Spleen (tissue), 11 donors: Measurements from ENCODE around the gene TMEM106C. TPM values are rescaled to one million over a fixed set of nuclear protein-coding genes. Genes with fewer than 3 reads are reported as not detected.
A peak's percentile ranks its signal among the peaks of the same experiment; 100 is the strongest.

ENCODE experiments used
- DNase-seq: peaks from one replicate; pipeline ENCODE4 v3.0.0-alpha.2; 2020
- H3K27ac ChIP-seq, 8 donors: fragments of 200-600 bp; sonication (generic) in 7 of 8; 1 replicate in 4 of 8; 2 replicates in 4 of 8; pipeline versions ENCODE4 v1.5.0 to v1.8.0; 2016 to 2021; ENCODE audit warnings: inconsistent platforms in 4 of 8, mild to moderate bottlenecking in 4 of 8, moderate library complexity in 1 of 8
- H3K27me3 ChIP-seq, 7 donors: fragments of 200-600 bp; sonication (generic) in 6 of 7; replicated peaks in 1 of 7; 1 replicate in 4 of 7; 2 replicates in 3 of 7; pipeline versions ENCODE4 v1.5.0 to v1.8.0; 2016 to 2021; ENCODE audit warnings: inconsistent platforms in 3 of 7, mild to moderate bottlenecking in 1 of 7
- H3K36me3 ChIP-seq, 6 donors: fragments of 200-600 bp; sonication (generic) in 5 of 6; 1 replicate in 4 of 6; 2 replicates in 2 of 6; pipeline versions ENCODE4 v1.5.0 to v1.8.0; 2016 to 2021; ENCODE audit warnings: inconsistent platforms in 2 of 6
- H3K4me1 ChIP-seq, 6 donors: fragments of 200-600 bp; sonication (generic) in 5 of 6; 1 replicate in 3 of 6; 2 replicates in 3 of 6; pipeline versions ENCODE4 v1.5.0 to v1.8.0; 2016 to 2021; ENCODE audit warnings: inconsistent platforms in 3 of 6
- H3K4me3 ChIP-seq, 8 donors: fragments of 200-600 bp; sonication (generic) in 7 of 8; 1 replicate in 4 of 8; 2 replicates in 4 of 8; pipeline versions ENCODE4 v1.5.0 to v1.8.0; 2016 to 2021; ENCODE audit warnings: inconsistent platforms in 4 of 8, mild to moderate bottlenecking in 4 of 8, moderate library complexity in 2 of 8
- H3K9me3 ChIP-seq, 8 donors: fragments of 200-600 bp; sonication (generic) in 7 of 8; 1 replicate in 4 of 8; 2 replicates in 4 of 8; pipeline versions ENCODE4 v1.5.0 to v1.8.0; 2016 to 2021; ENCODE audit warnings: inconsistent platforms in 4 of 8
- POLR2A ChIP-seq, 3 donors: fragments of 450-650 bp; IDR thresholded peaks; one replicate each; pipeline ENCODE4 v1.5.1; 2017; ENCODE audit warnings: antibody characterized with exemption in 3 of 3, mild to moderate bottlenecking in 1 of 3
- POLR2AphosphoS5 ChIP-seq, 3 donors: sonication (generic); formaldehyde crosslinking; IDR thresholded peaks; one replicate each; pipeline ENCODE4 v1.5.1; 2017; ENCODE audit warnings: antibody characterized with exemption in 3 of 3
- WGBS, 5 donors: extraction: QIAGEN DNeasy Blood & Tissue Kit in 3 of 5; methylation state at CpG; one replicate each; pipeline versions ENCODE4 v1.1.5 to v1.1.7; 2013 to 2018; 5-methylcytosine and 5-hydroxymethylcytosine counted together
- intact Hi-C: fragments of 100-400 bp; cut with DNase I; formaldehyde crosslinking; loops from one replicate; pipeline ENCODE4 v1.15.0; 2023; ENCODE audit warnings: low total_unique reads
- polyA plus RNA-seq, 3 donors: library from polyadenylated mRNA; stranded (reverse); fragments of 200-250 nt; gene quantifications; one replicate each; pipeline ENCODE4 v1.2.1, GENCODE V29; 2013
- total RNA-seq, 7 donors: library from RNA; depleted of rRNA in 3 of 7; stranded (reverse); fragments of >200 nt in 3 of 7; fragmentation: NEBNext Ultra II Directional in 4 of 7; extraction: Animal tissue kit (Norgen Biotek cat#: 25700) in 4 of 7; gene quantifications; one replicate each; pipeline versions ENCODE4 v1.1.0 to v1.2.1, GENCODE V29; 2016 to 2021
- TF ChIP-seq, protein P1 (sequence below), 11 experiments: fragments of 200-600 bp in 7 of 11; fragments of 450-650 bp in 4 of 11; sonication (generic) in 4 of 11; IDR thresholded peaks in 8 of 11; conservative IDR thresholded peaks in 3 of 11; 1 replicate in 7 of 11; 2 replicates in 4 of 11; pipeline versions ENCODE4 v1.4.0 to v1.8.0; 2016 to 2021; ENCODE audit warnings: antibody characterized with exemption in 11 of 11, inconsistent platforms in 4 of 11, mild to moderate bottlenecking in 1 of 11
- donor health status: healthy with polysubstance abuse.
- donor health status: DM: no; HTN: no; CAD: no; lungs with moderate emphysema.
- donor health status: DM: no; HTN: no; CAD: no.
- donor health status: Bipolar disorder and iron deficiency.
- donor health status: healthy.
- donor health status: DM: no; HTN: no; CAD: no.
- donor health status: DM: yes; HTN: yes; CAD: no.

TMEM106C gene
- total and polyA plus RNA-seq, 10 donors: 30.1 to 124 (median 64.6) TPM

DNA sequence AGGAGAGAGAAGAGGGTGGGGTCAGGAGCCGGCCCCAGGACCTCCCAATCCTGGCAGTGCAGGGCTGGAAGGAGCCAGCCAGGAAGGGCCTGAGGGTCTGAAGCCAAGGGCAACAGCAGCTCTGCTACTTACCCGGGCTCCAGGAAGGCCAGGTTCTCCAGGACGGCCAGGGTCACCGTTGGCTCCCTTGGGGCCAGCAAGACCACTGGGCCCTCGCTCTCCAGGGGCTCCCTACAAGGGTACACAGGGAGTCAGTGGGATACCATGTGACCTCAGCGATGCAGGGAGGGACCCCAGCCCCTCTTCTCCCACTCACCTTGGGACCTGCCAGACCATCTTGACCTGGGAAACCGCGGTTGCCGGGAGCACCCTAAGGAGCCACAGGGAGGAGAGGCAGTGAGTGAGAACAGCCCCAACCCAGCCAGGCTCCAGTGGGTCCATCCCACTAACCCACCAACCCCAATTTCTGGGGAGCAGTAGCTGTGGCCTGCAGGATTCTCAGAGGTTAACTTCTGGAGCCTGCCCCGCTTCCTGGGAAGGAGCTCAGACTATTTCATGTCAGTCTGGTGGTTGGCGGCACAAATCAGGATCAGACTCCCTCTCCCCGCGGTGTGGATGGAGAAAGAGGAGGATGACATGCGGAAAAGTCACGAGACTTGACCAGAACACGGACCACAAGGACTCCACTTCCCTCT, 22.3 kb downstream of the TMEM106C start:
- WGBS, 5 donors: 76 to 91% (median 83%) methylated on average over 8 to 16 of the region's 16 CpGs
- TF ChIP-seq POLR2AphosphoS5 (IDR thresholded peaks at IDR 0.05) (no peak), POLR2A (IDR thresholded peaks at IDR 0.05) (no peak)
- TF ChIP-seq, protein P1, sequence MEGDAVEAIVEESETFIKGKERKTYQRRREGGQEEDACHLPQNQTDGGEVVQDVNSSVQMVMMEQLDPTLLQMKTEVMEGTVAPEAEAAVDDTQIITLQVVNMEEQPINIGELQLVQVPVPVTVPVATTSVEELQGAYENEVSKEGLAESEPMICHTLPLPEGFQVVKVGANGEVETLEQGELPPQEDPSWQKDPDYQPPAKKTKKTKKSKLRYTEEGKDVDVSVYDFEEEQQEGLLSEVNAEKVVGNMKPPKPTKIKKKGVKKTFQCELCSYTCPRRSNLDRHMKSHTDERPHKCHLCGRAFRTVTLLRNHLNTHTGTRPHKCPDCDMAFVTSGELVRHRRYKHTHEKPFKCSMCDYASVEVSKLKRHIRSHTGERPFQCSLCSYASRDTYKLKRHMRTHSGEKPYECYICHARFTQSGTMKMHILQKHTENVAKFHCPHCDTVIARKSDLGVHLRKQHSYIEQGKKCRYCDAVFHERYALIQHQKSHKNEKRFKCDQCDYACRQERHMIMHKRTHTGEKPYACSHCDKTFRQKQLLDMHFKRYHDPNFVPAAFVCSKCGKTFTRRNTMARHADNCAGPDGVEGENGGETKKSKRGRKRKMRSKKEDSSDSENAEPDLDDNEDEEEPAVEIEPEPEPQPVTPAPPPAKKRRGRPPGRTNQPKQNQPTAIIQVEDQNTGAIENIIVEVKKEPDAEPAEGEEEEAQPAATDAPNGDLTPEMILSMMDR (IDR thresholded peaks at IDR 0.05 in 8 of 11, conservative IDR thresholded peaks at IDR 0.05 in 3 of 11): no peak

DNA sequence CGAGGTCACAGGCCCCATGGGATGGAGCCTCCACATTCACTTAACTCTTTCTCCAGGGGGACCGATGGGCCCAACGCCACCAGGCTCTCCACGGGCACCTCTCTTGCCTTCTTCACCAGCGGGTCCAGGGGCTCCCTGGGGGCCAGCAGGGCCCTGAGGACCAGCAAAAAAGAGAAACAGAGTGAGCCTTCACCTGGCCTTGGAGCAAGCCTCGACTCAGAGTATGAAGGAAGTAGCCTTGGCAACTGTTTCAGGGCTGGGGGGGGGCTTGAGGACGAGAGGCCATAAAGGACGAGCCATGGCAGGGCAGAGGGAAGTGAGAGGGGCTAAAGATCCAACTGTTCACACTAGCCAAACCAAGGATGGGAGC, 22.9 kb downstream of the TMEM106C start:
- WGBS, 5 donors: 70 to 77% (median 73%) methylated on average over 8 of the region's 8 CpGs
- no peak for DNase-seq
- Histone ChIP-seq H3K27me3 (no peaks in the 10 kb centered on the region), H3K4me1 (peaks cover 6 to 24% (median 18%) of the 10 kb centered on the region in 6 donors), H3K9me3 (no peaks in the 10 kb centered on the region), H3K4me3 (no peak overlapping the region), H3K36me3 (no peaks in the 10 kb centered on the region), H3K27ac (no peak overlapping the region)
- TF ChIP-seq POLR2A (IDR thresholded peaks at IDR 0.05): no peak
- TF ChIP-seq, protein P1 (IDR thresholded peaks at IDR 0.05 in 8 of 11, conservative IDR thresholded peaks at IDR 0.05 in 3 of 11): no peak
- no peak for TF ChIP-seq POLR2AphosphoS5 (IDR thresholded peaks at IDR 0.05)
- intact Hi-C loops: no loop called here

More for the DNA sequence above, 22.3 kb downstream of the TMEM106C start:
- no peaks in the 10 kb centered on the region for H3K9me3 ChIP-seq
- peaks cover 0 to 3% (median 0%) of the 10 kb centered on the region in 7 donors for H3K27me3 ChIP-seq
- H3K4me3 ChIP-seq: no peak overlapping the region
- no peaks in the 10 kb centered on the region for H3K36me3 ChIP-seq
- H3K27ac ChIP-seq: no peak overlapping the region
- peaks cover 4 to 19% (median 13%) of the 10 kb centered on the region in 6 donors for H3K4me1 ChIP-seq
- intact Hi-C loops: no loop called here
- peak; percentile 67 for DNase-seq

DNA sequence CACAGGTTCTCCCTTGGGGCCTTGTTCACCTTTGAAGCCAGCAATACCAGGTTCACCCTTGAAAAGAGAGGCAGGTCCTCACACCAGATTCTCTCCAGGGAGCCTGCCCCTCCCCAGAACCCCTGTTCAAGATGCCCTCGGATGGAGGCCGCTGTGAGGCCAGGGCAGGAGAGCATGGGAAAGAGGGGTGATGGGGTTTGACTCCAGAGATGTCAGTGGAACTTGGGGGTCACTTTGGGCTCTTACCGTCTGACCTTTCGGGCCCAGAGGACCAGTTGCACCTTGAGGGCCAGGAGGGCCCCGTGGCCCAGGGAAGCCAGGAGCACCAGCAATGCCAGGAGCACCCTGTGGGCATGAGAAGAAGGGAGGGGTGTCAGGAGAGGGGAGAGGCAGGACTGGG, 23.4 kb downstream of the TMEM106C start:
- 90 to 96% (median 94%) methylated on average over 5 of the region's 5 CpGs for WGBS, 5 donors
- H3K9me3 ChIP-seq: no peaks in the 10 kb centered on the region
- H3K4me1 ChIP-seq: peaks cover 6 to 30% (median 20%) of the 10 kb centered on the region in 6 donors
- TF ChIP-seq, protein P1 (IDR thresholded peaks at IDR 0.05 in 8 of 11, conservative IDR thresholded peaks at IDR 0.05 in 3 of 11): no peak
- TF ChIP-seq POLR2AphosphoS5 (IDR thresholded peaks at IDR 0.05) (no peak), POLR2A (IDR thresholded peaks at IDR 0.05) (no peak)
- no peaks in the 10 kb centered on the region for H3K36me3 ChIP-seq
- peak; percentile 62 for DNase-seq
- H3K27me3 ChIP-seq: peaks cover 0 to 5% (median 0%) of the 10 kb centered on the region in 7 donors
- no peak overlapping the region for H3K4me3 ChIP-seq
- no peak overlapping the region for H3K27ac ChIP-seq
- intact Hi-C loops: no loop called here

DNA sequence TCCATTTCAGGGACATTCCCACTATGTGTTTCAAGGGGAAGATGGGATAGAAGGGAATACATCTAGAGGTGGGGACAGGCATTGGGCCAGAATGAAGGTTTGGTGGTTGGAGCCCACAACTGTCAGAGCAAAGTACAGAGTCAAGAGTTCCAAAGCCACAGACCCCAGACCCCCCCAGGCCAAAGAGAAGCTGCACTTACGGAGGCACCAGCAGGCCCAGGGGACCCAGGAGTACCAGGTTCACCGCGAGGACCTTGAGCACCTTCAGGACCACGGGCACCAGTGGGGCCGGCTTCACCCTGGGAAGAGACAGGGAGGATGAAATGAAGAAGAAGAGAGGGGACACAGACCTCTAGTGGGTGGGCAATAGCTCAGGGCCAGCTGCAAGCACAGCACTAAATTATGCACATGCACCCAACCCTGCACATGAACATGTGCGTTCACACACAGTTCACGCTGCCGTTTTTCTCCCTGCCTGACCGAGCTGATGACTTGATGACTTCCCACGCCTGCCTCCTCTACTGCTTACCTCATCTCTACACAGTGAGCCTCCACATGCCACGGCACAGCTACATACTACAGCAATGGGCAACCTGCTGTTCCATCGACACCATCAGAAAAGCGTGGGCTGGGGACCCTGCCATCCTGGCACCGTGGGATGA, 24.1 kb downstream of the TMEM106C start:
- intact Hi-C loops: no loop called here
- peak; percentile 69 for DNase-seq
- Histone ChIP-seq H3K27ac (no peak overlapping the region), H3K4me3 (no peak overlapping the region), H3K9me3 (no peaks in the 10 kb centered on the region), H3K36me3 (no peaks in the 10 kb centered on the region), H3K4me1 (peaks cover 6 to 31% (median 20%) of the 10 kb centered on the region in 6 donors), H3K27me3 (peaks cover 0 to 6% (median 0%) of the 10 kb centered on the region in 7 donors)
- TF ChIP-seq POLR2A (IDR thresholded peaks at IDR 0.05): no peak
- TF ChIP-seq POLR2AphosphoS5 (IDR thresholded peaks at IDR 0.05): no peak
- TF ChIP-seq, protein P1 (IDR thresholded peaks at IDR 0.05 in 8 of 11, conservative IDR thresholded peaks at IDR 0.05 in 3 of 11): no peak
- WGBS, 5 donors: 83 to 87% (median 84%) methylated on average over 14 of the region's 14 CpGs
